ENCODE measurements around the gene GRK7.
"Not testable (repeated sequence)": the region's sequence is repeated elsewhere in the genome, so short reads cannot be mapped to it uniquely, and the experiment has no call there.

The GRK7 gene

GRCh38 chr3:141797819-141798447 is 34.7 kb downstream of the GRK7 start:
- H3K4me3 ChIP-seq (ENCODE audit: low read length) = no peak overlapping the region
- DNase-seq (ENCODE audit: low read depth) = no peak
- no peak for TF ChIP-seq CTCF (conservative IDR thresholded peaks at IDR 0.05; ENCODE audit: low read depth, low read length)

- no peak overlapping the region for H3K4me3 ChIP-seq (ENCODE audit: low read length)
- DNase-seq (ENCODE audit: low read depth) = peak; percentile 35
- TF ChIP-seq CTCF (conservative IDR thresholded peaks at IDR 0.05; ENCODE audit: low read depth, low read length) = no peak
Observed at GRCh38 chr3:141798448-141798845, 35.2 kb downstream of the GRK7 start.

- TF ChIP-seq CTCF (conservative IDR thresholded peaks at IDR 0.05; ENCODE audit: low read depth, low read length) = no peak
- no peak overlapping the region for H3K4me3 ChIP-seq (ENCODE audit: low read length)
Observed at GRCh38 chr3:141802316-141803077, 39.3 kb downstream of the GRK7 start.

GRCh38 chr3:141803538-141803937 is 40.3 kb downstream of the GRK7 start:
- DNase-seq (ENCODE audit: low read depth) = not testable (repeated sequence)

More at GRCh38 chr3:141802316-141803077, 39.3 kb downstream of the GRK7 start:
- no peak for DNase-seq (ENCODE audit: low read depth)

GRCh38 chr3:141804447-141804777 is 41.2 kb downstream of the GRK7 start:
- TF ChIP-seq CTCF (conservative IDR thresholded peaks at IDR 0.05; ENCODE audit: low read depth, low read length) = no peak
- H3K4me3 ChIP-seq (ENCODE audit: low read length) = no peak overlapping the region
- DNase-seq (ENCODE audit: low read depth) = no peak

More at GRCh38 chr3:141803538-141803937, 40.3 kb downstream of the GRK7 start:
- H3K4me3 ChIP-seq (ENCODE audit: low read length) = not testable (repeated sequence)

- no peak for TF ChIP-seq CTCF (conservative IDR thresholded peaks at IDR 0.05; ENCODE audit: low read depth, low read length)
- DNase-seq (ENCODE audit: low read depth) = no peak
- H3K4me3 ChIP-seq (ENCODE audit: low read length) = no peak overlapping the region
Observed at GRCh38 chr3:141804778-141805639, 41.8 kb downstream of the GRK7 start.

GRCh38 chr3:141807277-141808033 is 44.2 kb downstream of the GRK7 start:
- TF ChIP-seq CTCF (conservative IDR thresholded peaks at IDR 0.05; ENCODE audit: low read depth, low read length) = no peak
- no peak overlapping the region for H3K4me3 ChIP-seq (ENCODE audit: low read length)
- no peak for DNase-seq (ENCODE audit: low read depth)
